ENCODE results near the gene TBC1D7.

Gene TBC1D7

DNA sequence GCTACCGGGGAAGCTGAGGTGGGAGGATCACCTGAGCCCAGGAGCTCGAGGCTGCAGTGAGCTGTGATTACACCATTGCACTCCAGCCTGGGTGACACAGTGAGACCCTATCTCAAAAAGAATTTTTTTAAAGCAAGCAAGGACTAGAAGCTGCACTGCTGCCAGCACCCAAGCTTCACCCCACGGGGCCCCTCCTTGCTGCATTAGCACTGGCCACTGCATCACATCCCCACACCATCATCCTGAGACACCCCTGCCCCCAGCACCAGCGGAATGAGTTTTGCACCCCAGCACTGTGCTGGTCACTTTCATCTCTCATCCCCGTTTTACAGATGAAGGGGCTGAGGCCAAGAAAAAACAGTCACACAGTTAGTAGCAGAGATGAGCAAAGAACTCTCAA, 30.9 kb downstream of the TBC1D7 start:
- TF ChIP-seq, protein P1, sequence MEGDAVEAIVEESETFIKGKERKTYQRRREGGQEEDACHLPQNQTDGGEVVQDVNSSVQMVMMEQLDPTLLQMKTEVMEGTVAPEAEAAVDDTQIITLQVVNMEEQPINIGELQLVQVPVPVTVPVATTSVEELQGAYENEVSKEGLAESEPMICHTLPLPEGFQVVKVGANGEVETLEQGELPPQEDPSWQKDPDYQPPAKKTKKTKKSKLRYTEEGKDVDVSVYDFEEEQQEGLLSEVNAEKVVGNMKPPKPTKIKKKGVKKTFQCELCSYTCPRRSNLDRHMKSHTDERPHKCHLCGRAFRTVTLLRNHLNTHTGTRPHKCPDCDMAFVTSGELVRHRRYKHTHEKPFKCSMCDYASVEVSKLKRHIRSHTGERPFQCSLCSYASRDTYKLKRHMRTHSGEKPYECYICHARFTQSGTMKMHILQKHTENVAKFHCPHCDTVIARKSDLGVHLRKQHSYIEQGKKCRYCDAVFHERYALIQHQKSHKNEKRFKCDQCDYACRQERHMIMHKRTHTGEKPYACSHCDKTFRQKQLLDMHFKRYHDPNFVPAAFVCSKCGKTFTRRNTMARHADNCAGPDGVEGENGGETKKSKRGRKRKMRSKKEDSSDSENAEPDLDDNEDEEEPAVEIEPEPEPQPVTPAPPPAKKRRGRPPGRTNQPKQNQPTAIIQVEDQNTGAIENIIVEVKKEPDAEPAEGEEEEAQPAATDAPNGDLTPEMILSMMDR (conservative IDR thresholded peaks at IDR 0.05): no peak
- no peak overlapping the region for H3K27ac ChIP-seq

DNA sequence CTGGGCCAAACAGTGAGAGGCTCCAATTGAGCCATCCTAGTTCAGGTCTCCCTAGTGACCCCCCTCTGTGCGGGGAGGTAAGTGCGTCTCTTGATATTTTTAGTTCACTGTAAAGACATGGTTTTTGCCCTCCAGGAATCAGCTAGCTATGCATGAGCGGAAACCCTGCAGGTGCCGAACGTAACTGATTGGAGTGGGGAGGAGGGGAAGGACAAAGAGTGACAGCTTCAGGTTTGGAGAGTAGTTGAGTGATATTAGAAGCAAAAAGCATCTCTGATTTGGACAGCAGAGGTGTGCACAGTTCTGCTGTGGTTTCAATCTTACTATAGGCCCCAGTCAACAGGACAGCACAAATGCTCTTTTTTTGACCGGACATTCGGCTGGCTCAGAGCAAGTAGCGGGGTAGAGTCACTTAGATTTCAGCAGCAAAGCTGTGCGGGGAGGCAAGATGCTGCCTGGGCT, 31.8 kb downstream of the TBC1D7 start:
- H3K27ac ChIP-seq: no peak overlapping the region
- TF ChIP-seq, protein P1 (conservative IDR thresholded peaks at IDR 0.05): no peak

DNA sequence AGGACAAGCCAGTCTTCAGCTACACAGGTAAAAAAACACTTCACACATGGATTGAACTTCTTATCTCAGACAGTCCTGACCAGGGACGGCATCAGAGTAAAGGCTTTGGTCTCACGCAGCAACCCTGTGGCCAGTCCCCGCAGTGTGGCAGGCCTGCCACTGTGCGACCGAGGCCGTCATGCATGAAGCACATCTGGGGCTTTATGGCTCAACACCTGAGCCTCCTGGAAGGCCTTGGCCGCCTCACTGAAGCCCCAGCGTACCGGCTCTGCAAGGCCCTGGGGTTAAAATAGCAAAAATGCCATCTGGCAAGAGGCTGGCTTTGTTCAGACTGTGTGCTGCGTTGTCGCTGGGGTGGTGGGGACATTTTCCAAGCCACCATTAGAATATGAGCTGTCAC, 32.8 kb downstream of the TBC1D7 start:
- no peak overlapping the region for H3K27ac ChIP-seq
- TF ChIP-seq, protein P1 (conservative IDR thresholded peaks at IDR 0.05): no peak

DNA sequence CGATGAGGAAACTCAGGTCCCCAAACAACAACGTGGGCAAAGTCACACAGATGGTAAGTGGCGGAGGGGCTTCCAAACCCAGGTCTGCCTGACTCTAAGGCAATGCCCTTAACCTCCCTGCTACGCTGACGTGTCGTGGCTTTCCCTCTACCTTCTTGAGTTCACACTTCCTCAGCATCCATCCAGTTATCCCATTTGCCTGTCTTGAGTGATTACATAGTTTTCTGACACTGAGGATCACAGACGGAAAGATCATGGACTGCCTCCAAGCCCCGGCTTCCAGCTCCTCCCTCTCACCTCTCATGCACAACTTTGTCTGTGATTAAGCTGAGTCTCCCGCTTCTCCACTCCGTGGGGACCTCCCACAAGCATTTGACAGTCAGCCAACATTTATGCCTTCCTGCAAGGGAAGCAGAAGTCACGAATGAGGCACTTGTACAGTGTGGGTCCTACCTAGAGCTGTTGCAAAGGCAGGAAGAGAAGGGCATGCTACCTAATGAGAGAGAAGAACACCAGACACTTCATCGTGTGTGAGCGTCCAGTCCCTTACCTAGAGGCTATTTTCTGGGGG, 33.8 kb downstream of the TBC1D7 start:
- TF ChIP-seq, protein P1 (conservative IDR thresholded peaks at IDR 0.05): no peak
- H3K27ac ChIP-seq: no peak overlapping the region

DNA sequence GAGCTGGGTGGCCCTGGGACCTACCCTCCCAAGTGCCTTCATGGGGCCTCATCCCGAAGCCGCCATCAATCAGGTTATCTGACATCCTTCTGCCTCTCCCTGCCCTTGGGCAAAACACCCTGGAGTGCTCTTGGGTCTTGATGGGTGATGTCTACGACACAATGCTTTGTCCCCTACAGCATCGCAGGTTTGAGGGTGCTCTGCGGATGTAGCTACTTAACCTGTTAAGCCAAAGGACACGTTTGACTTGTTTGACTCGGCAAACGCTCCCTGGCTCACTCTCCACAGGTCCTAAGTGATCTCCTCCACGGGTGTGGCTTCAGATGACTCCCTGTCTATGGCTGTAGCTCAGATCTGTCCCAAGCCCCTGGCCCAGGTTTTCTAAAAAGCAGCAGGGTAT, 35.6 kb downstream of the TBC1D7 start:
- TF ChIP-seq, protein P1 (conservative IDR thresholded peaks at IDR 0.05): no peak
- no peak overlapping the region for H3K27ac ChIP-seq

DNA sequence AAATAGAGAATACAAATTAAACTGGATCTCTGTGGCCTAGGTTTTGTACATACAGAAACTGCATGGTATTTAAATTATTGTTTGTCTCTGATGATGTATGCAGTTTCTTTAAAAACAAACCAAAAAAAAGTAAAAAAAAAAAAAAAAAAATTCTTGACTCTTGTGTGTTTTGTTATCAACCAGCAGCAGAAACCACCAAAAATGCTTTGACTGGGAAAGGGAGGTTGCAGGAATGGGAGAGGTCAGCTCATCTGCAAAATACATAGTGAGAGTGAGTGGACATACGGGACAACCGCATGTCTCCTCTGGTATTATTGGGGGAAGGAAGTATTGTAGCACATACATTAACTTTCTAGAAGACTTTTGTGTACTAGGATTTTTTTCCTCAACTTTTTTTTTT, 38.0 kb downstream of the TBC1D7 start:
- H3K27ac ChIP-seq: no peak overlapping the region
- TF ChIP-seq, protein P1 (conservative IDR thresholded peaks at IDR 0.05): no peak

DNA sequence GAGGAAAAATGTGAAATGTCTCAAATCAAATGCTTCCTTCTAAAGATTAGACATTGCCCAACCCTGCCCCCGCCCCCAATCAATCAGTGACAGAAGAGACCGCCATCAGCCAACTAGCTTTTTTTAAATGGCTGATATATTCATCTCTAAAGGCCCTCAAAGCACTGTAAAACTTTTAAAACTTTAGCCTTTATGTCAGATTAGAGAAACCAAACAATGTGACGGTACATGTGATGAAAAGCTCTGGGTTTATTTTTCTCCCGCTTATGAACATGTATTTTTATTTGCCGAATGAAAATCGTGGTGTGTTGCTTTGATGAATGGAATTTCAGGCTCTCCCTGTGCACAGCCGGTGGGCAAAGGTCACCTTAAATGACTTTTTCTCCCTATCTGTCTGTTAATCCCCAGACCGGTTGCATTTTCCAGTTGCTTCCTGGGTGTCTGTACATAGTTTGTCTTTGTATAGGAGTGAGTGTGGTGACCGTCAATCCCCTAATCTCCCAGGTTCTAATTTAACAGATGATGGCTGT, 38.5 kb downstream of the TBC1D7 start:
- H3K27ac ChIP-seq: no peak overlapping the region
- TF ChIP-seq, protein P1 (conservative IDR thresholded peaks at IDR 0.05): no peak

Data from VCaP (cell line).